Activated CD8-positive, alpha-beta T cell treated with anti-CD3 and anti-CD28 coated beads for 36 hours (primary cell): Measurements from ENCODE around the gene ADAM19. TPM values are rescaled to one million over a fixed set of nuclear protein-coding genes. Genes with fewer than 3 reads are reported as not detected.

ENCODE experiments used
- ATAC-seq: fragments of 200-7000 bp; cut with Tn5 transposase; one replicate; pipeline ENCODE4 v1.10.0; 2021; ENCODE audit warnings: mild to moderate bottlenecking, moderate library complexity
- CTCF ChIA-PET: fragments of 350-600 bp; sonication (Branson Sonifier 250); formaldehyde crosslinking; loops from one replicate; lab custom pipeline; 2021; ENCODE audit warnings: antibody characterized with exemption; lab: Charles Lee
- POLR2A ChIA-PET: fragments of 350-600 bp; sonication (Branson Sonifier 250); formaldehyde crosslinking; loops from one replicate; lab custom pipeline; 2021; ENCODE audit warnings: antibody characterized with exemption; lab: Charles Lee
- DNase-seq: peaks from one replicate; pipeline ENCODE4 v3.0.0-alpha.2; 2020
- H3K27ac Mint-ChIP-seq: one replicate; pipeline ENCODE4 v1.8.0; 2021; ENCODE audit warnings: mild to moderate bottlenecking, mixed read lengths
- H3K27me3 Mint-ChIP-seq: one replicate; pipeline ENCODE4 v1.8.0; 2021; ENCODE audit warnings: mixed read lengths
- H3K36me3 Mint-ChIP-seq: one replicate; pipeline ENCODE4 v1.8.0; 2021; ENCODE audit warnings: low read depth, mixed read lengths
- H3K4me1 Mint-ChIP-seq: one replicate; pipeline ENCODE4 v1.8.0; 2021; ENCODE audit warnings: low read depth, mixed read lengths
- H3K4me3 Mint-ChIP-seq: one replicate; pipeline ENCODE4 v1.8.0; 2021; ENCODE audit warnings: mild to moderate bottlenecking, moderate library complexity, mixed read lengths
- H3K9me3 Mint-ChIP-seq: one replicate; pipeline ENCODE4 v1.8.0; 2021; ENCODE audit warnings: mixed read lengths
- intact Hi-C: fragments of 100-400 bp; cut with micrococcal nuclease; formaldehyde crosslinking; loops from one replicate; pipeline ENCODE4 v1.10.0; 2022
- total RNA-seq, 2 experiments: library from RNA; stranded (reverse); gene quantifications; one replicate each; pipeline ENCODE4 v1.2.3, GENCODE V29; 2021
- TF ChIP-seq, protein P1 (sequence below): fragments of 200-600 bp; IDR thresholded peaks from one replicate; pipeline ENCODE4 v1.8.0; 2022; ENCODE audit warnings: antibody characterized with exemption, mild to moderate bottlenecking

The ADAM19 gene
- total RNA-seq, 2 experiments from 2014 or later: 12.3 to 12.9 TPM

DNA sequence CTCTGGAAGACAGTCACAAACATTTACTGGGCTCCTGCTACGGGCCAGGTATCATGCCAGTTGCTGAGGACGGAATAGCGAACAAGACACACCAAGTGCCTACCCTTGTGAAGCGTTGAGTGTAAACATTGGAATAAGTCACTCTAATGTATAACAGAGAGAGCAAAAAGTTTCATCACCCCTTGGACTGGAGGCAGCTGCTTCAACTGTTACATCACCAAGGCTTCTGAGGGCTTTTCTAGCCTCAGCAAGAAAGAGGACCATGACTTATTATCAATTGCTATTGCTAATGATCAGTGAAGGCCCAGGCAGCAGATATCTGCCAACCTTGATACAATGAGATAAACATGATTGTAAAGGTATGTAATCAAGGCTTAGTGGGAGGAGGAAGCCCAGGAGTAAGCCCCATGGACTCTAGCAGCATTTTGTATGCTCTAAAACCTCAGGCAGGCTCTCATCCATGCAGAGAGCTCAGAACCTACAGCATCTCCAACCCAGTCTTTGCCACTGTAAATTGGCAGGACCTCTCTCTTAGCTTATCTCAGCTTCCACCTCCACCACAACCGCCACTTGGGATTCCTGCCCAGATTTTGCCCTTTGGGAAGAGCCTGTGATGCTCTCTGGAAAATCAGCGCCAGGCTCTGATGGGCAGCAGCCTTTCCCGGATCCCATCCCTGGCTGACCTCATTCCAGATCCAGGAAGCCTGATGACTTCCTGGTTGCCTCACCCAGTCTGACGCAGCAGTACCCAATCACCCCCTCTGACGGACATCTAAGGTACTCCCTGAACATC is 54.5 kb downstream of the ADAM19 start:
- TF ChIP-seq, protein P1, sequence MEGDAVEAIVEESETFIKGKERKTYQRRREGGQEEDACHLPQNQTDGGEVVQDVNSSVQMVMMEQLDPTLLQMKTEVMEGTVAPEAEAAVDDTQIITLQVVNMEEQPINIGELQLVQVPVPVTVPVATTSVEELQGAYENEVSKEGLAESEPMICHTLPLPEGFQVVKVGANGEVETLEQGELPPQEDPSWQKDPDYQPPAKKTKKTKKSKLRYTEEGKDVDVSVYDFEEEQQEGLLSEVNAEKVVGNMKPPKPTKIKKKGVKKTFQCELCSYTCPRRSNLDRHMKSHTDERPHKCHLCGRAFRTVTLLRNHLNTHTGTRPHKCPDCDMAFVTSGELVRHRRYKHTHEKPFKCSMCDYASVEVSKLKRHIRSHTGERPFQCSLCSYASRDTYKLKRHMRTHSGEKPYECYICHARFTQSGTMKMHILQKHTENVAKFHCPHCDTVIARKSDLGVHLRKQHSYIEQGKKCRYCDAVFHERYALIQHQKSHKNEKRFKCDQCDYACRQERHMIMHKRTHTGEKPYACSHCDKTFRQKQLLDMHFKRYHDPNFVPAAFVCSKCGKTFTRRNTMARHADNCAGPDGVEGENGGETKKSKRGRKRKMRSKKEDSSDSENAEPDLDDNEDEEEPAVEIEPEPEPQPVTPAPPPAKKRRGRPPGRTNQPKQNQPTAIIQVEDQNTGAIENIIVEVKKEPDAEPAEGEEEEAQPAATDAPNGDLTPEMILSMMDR: no peak
- H3K36me3 Mint-ChIP-seq: peaks cover 1% of the 10 kb centered on the region
- no peaks in the 10 kb centered on the region for H3K27me3 Mint-ChIP-seq
- H3K4me1 Mint-ChIP-seq: peaks cover 8% of the 10 kb centered on the region
- no peak overlapping the region for H3K4me3 Mint-ChIP-seq
- ATAC-seq: no peak
- ChIA-PET POLR2A (no interaction called here), CTCF (no interaction called here)
- DNase-seq: no peak
- H3K27ac Mint-ChIP-seq: no peak overlapping the region
- intact Hi-C loops: no loop called here
- no peaks in the 10 kb centered on the region for H3K9me3 Mint-ChIP-seq

DNA sequence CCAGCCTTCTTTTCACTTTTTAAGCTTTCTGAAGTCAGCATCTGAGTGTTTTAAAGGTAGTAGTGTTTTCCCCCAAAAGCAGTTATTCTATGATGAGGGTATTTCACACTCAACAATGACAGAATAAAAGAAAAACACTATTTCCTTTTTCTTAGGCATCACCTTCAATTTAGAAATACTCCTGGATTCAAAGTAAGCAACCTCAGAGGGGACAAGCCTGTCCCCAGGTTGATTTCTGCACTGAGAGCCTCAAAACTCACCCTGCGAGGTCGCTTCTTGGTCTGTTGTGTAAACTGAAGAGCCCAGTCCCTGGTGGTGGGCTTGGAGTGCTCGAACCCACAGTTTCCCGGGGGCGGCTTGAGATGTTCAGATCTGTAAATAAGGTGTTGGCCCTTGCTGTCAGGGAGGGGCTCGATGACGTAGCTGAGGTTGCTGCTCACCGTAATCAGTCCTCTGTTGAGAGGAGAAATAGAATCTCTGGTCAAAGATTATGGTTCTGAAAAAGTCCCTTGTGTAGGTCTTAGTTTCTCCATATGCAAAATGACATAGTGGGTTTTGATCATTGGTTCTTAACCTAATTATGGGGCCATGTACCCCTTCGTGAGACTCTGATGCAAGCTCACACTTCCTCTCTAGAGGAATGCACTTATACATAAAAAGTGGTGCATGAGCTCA is 55.9 kb downstream of the ADAM19 start:
- POLR2A ChIA-PET: interaction anchor here (0.6 kb wide), 1 partner anchor 181 kb away, joined by 3 read pairs; no protein-coding TSS in a partner anchor
- no peak overlapping the region for H3K27ac Mint-ChIP-seq
- TF ChIP-seq, protein P1: no peak
- H3K9me3 Mint-ChIP-seq: no peaks in the 10 kb centered on the region
- intact Hi-C loops: no loop called here
- CTCF ChIA-PET: no interaction called here
- no peak overlapping the region for H3K4me3 Mint-ChIP-seq
- H3K36me3 Mint-ChIP-seq: peaks cover 1% of the 10 kb centered on the region
- H3K4me1 Mint-ChIP-seq: peaks cover 8% of the 10 kb centered on the region
- DNase-seq (peak; percentile 36), ATAC-seq (peak; percentile 17)
- no peaks in the 10 kb centered on the region for H3K27me3 Mint-ChIP-seq

DNA sequence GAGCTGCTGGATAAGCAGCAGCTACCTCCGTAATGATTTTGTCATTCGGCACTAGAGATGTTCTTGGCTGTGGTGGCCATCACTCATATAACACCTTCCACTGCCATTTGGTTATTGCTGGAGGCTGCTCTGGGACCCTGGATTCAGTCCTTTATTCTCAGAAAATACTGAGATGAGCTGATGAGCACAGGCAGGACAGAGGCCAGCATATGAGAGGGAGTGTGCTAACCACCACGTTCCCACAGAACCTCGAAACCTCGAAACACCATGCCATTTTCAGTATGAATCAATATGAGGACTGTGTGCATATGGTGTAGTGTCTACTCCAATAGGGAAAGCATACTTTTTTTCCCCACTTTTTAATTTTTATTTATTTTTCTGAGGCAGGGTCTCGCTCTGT is 56.6 kb downstream of the ADAM19 start:
- H3K4me1 Mint-ChIP-seq: peaks cover 8% of the 10 kb centered on the region

DNA sequence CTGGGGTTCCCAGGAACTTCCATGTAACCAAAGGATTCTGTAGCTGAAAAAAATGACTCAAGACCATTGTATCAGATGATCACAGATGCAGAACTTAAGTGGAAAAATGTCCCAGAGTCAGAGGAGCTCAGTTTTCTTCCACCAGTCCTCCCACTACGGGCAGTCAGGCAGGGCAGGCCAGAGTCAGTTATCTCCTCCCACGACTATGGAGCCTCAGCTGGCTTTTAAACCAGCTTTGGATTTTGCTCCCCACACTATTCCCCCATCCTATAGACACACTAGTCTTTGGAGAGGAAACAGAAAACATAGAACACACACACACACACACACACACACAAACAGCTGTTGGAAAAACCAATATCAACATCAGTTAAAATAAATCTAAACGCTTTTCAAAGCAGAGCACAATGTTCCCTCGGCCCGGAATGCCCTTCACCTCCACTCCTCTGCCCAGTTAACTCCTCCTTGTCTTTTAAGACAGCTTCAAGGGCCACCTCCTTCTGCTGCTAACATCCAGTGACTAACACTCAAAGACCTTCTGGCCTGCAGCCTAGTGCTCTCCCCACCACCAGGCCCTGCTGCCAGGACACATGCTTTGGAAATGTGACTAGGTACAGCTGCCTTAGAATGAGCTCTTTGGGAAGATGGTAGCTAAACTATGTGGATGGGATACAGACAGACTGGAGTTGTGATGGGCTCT is 58.8 kb downstream of the ADAM19 start:
- ChIA-PET POLR2A (no interaction called here), CTCF (interaction anchor here (1.2 to 1.3 kb wide), 2 partner anchors 32 to 225 kb away, joined by 3 read pairs; no protein-coding TSS in a partner anchor)
- peaks cover 8% of the 10 kb centered on the region for H3K4me1 Mint-ChIP-seq
- no peak for ATAC-seq
- TF ChIP-seq, protein P1: no peak
- no peaks in the 10 kb centered on the region for H3K9me3 Mint-ChIP-seq
- DNase-seq: no peak
- H3K27ac Mint-ChIP-seq: no peak overlapping the region
- H3K27me3 Mint-ChIP-seq: no peaks in the 10 kb centered on the region
- intact Hi-C loops: no loop called here
- peaks cover 1% of the 10 kb centered on the region for H3K36me3 Mint-ChIP-seq
- no peak overlapping the region for H3K4me3 Mint-ChIP-seq

More for the DNA sequence above, 56.6 kb downstream of the ADAM19 start:
- ATAC-seq: peak; percentile 57
- no peaks in the 10 kb centered on the region for H3K9me3 Mint-ChIP-seq
- DNase-seq: peak; percentile 58
- ChIA-PET POLR2A (interaction anchor here (0.7 kb wide), 1 partner anchor 77 kb away, joined by 3 read pairs; no protein-coding TSS in a partner anchor), CTCF (interaction anchor here (0.8 to 1.3 kb wide), 2 partner anchors 59 to 224 kb away, joined by 3 to 5 read pairs; partner anchors contain the start of genes LSM11 and NIPAL4)
- H3K36me3 Mint-ChIP-seq: peaks cover 1% of the 10 kb centered on the region
- intact Hi-C loops: no loop called here
- no peaks in the 10 kb centered on the region for H3K27me3 Mint-ChIP-seq
- H3K27ac Mint-ChIP-seq: no peak overlapping the region
- no peak overlapping the region for H3K4me3 Mint-ChIP-seq
- TF ChIP-seq, protein P1: no peak
